ENCODE results near the gene ZNF320. TPM values are rescaled to one million over a fixed set of nuclear protein-coding genes. Genes with fewer than 3 reads are reported as not detected.

The ZNF320 gene
- total RNA-seq, 1 experiment from 2014 or later, result 10.2 TPM

GRCh38 chr19:52938761-52939160 is 41.3 kb upstream of the ZNF320 start:
- no TSS peak for BruUV-seq (replicated peaks)
- no peaks in the 10 kb centered on the region for H3K36me3 ChIP-seq (ENCODE audit: control insufficient read depth, insufficient read depth, low read length)
- intact Hi-C loops (cut with micrococcal nuclease; ENCODE audit: unreplicated experiment) (no loop called here), in situ Hi-C loops (cut with HindIII; ENCODE audit: low pct_unique_long_range_greater_than_20kb, low sequenced_read_pairs) (no loop called here)
- H3K9me3 ChIP-seq (ENCODE audit: control insufficient read depth, insufficient read depth, low read depth, low read length), result no peaks in the 10 kb centered on the region
- ATAC-seq, result no peak
- H3K4me1 ChIP-seq (ENCODE audit: control insufficient read depth, insufficient read depth, low read length), result no peaks in the 10 kb centered on the region
- TF ChIP-seq REST (IDR thresholded peaks at IDR 0.05; ENCODE audit: insufficient read depth in 1 of 2, low read depth in 2 of 2, low read length in 1 of 2), result no peak
- no peak for TF ChIP-seq CTCF (IDR thresholded peaks at IDR 0.05)
- no peak for TF ChIP-seq SIN3A (IDR thresholded peaks at IDR 0.05; ENCODE audit: borderline replicate concordance, insufficient read depth, low read depth, low read length)
- no peak for TF ChIP-seq TCF7L2 (IDR thresholded peaks at IDR 0.05; ENCODE audit: low read depth, low read length)
- TF ChIP-seq POLR2AphosphoS5 (IDR thresholded peaks at IDR 0.05; ENCODE audit: low read depth, low read length), result no peak
- ChIA-PET CTCF (no interaction called here), POLR2A (no interaction called here)
- H3K27ac ChIP-seq (ENCODE audit: low read length), result no peak overlapping the region
- no peak for DNase-seq (ENCODE audit: low read depth, low spot score)
- H3K27me3 ChIP-seq (ENCODE audit: control insufficient read depth, insufficient read depth, low read length), result no peaks in the 10 kb centered on the region
- no peak overlapping the region for H3K4me3 ChIP-seq (ENCODE audit: low read depth in 2 of 2, low read length in 2 of 2)

- intact Hi-C loops (cut with micrococcal nuclease; ENCODE audit: unreplicated experiment), result no loop called here
- POLR2A ChIA-PET, result no interaction called here
Measured at GRCh38 chr19:52936954-52937325, 39.5 kb upstream of the ZNF320 start.

More at GRCh38 chr19:52936954-52937325, 39.5 kb upstream of the ZNF320 start:
- Histone ChIP-seq H3K9me3 (ENCODE audit: control insufficient read depth, insufficient read depth, low read depth, low read length) (no peaks in the 10 kb centered on the region), H3K27ac (ENCODE audit: low read length) (no peak overlapping the region), H3K36me3 (ENCODE audit: control insufficient read depth, insufficient read depth, low read length) (no peaks in the 10 kb centered on the region), H3K4me3 (ENCODE audit: low read depth in 2 of 2, low read length in 2 of 2) (no peak overlapping the region), H3K4me1 (ENCODE audit: control insufficient read depth, insufficient read depth, low read length) (no peaks in the 10 kb centered on the region), H3K27me3 (ENCODE audit: control insufficient read depth, insufficient read depth, low read length) (no peaks in the 10 kb centered on the region)
- ATAC-seq (no peak), DNase-seq (ENCODE audit: low read depth, low spot score) (no peak)
- in situ Hi-C loops (cut with HindIII; ENCODE audit: low pct_unique_long_range_greater_than_20kb, low sequenced_read_pairs), result no loop called here
- no TSS peak for BruUV-seq (replicated peaks)
- CTCF ChIA-PET, result no interaction called here
- TF ChIP-seq POLR2AphosphoS5 (IDR thresholded peaks at IDR 0.05; ENCODE audit: low read depth, low read length) (no peak), CTCF (IDR thresholded peaks at IDR 0.05) (no peak), REST (IDR thresholded peaks at IDR 0.05; ENCODE audit: insufficient read depth in 1 of 2, low read depth in 2 of 2, low read length in 1 of 2) (no peak), SIN3A (IDR thresholded peaks at IDR 0.05; ENCODE audit: borderline replicate concordance, insufficient read depth, low read depth, low read length) (no peak)

Data from Panc1 (cell line).